Measurements from ENCODE around the gene FAF1.

GRCh38 chr1:50526431-50526830 is 433.6 kb downstream of the FAF1 start:
- TF ChIP-seq CTCF (IDR thresholded peaks at IDR 0.05 in 2 of 3, conservative IDR thresholded peaks at IDR 0.05 in 1 of 3; ENCODE audit: borderline replicate concordance in 1 of 3, insufficient read depth in 1 of 3, low read depth in 2 of 3, low read length in 2 of 3) (no peak), POLR2AphosphoS5 (IDR thresholded peaks at IDR 0.05; ENCODE audit: low read depth, low read length) (no peak), YY1 (IDR thresholded peaks at IDR 0.05; ENCODE audit: extremely low read depth, insufficient replicate concordance, low read depth, low read length) (no peak)
